Measurements from ENCODE around the gene RDH16. TPM values are rescaled to one million over a fixed set of nuclear protein-coding genes. Genes with fewer than 3 reads are reported as not detected.
"Not testable (repeated sequence)": the region's sequence is repeated elsewhere in the genome, so short reads cannot be mapped to it uniquely, and the experiment has no call there.

RDH16 gene
- total RNA-seq, 1 experiment from 2014 or later = 0.39 TPM

DNA sequence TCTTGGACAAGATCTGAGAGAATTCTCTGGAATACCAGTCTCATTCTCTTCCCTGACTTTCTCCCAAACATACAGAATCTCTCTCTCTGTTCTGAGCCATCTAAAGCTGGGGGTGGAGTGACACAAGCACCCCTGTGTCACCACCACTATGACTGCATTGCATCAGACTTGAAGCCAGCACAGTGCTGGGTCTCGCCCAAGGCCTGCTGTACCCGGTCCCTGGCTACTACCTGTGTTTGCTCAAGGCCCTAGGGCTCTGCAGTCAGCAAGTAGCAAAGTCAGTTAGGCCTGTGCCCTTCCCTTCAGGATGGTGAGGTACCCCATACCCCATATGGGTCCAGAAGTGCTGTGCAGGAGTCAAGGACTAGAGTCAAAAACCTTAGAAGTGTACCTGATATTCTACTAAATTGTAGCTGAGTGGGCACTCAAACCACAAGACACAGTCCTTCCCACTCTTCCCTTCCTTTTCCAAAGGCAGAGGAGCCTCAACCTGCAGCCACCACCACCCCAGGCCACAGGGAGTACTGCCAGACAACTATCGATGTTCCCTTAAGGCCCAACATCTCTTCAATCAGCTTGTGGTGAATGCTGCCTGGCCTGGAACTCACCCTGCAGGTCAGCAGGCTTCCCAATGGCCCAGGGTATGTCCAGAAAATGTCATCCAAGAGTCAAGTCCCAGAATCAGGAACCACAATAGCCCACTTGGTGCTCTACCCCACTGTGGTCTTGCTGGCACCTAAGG, 21.2 kb upstream of the RDH16 start:
- no peaks in the 10 kb centered on the region for H3K79me1 ChIP-seq (ENCODE audit: insufficient read depth, low read depth, low read length, poor library complexity, severe bottlenecking)
- H3K27me3 Mint-ChIP-seq (ENCODE audit: low read depth) = no peaks in the 10 kb centered on the region; the same call in 1 of the 2 replicates
- H4K20me1 ChIP-seq (ENCODE audit: control insufficient read depth, insufficient read depth, insufficient read length) = no peaks in the 10 kb centered on the region
- no peak overlapping the region for H3T11ph ChIP-seq (ENCODE audit: low read length)
- peaks cover 0 to 4% (median 0%) of the 10 kb centered on the region in 3 experiments; a peak in 2 of 7 replicates for H3K36me3 Mint-ChIP-seq (ENCODE audit: insufficient read depth in 1 of 3, low read depth in 3 of 3)
- H3K27ac ChIP-seq (ENCODE audit: insufficient read length, low read depth, low read length) = no peak overlapping the region
- H2BK5ac ChIP-seq (ENCODE audit: insufficient read length, low read length) = no peak overlapping the region
- H3K79me2 ChIP-seq (ENCODE audit: insufficient read depth, low read length) = no peaks in the 10 kb centered on the region
- H3K9me3 ChIP-seq (ENCODE audit: control insufficient read depth, low read depth, low read length) = no peaks in the 10 kb centered on the region
- H3K4me1 Mint-ChIP-seq = no peaks in the 10 kb centered on the region
- H4K5ac ChIP-seq (ENCODE audit: insufficient read length, low read depth, low read length) = no peak overlapping the region
- no peak overlapping the region; the same call in 1 of the 2 replicates for H3K14ac ChIP-seq (ENCODE audit: insufficient read depth, low read length)
- H3K56ac ChIP-seq (ENCODE audit: insufficient read length, low read depth, low read length) = no peak overlapping the region
- no peak overlapping the region for H3K23ac ChIP-seq (ENCODE audit: insufficient read length, low read depth, low read length)
- no peak overlapping the region for H4K91ac ChIP-seq (ENCODE audit: insufficient read length, low read depth, low read length)
- H3K4ac ChIP-seq (ENCODE audit: low read depth, low read length) = no peak overlapping the region
- no peak overlapping the region for H3K18ac ChIP-seq (ENCODE audit: insufficient read length, low read depth, low read length)
- TF ChIP-seq, protein P1, sequence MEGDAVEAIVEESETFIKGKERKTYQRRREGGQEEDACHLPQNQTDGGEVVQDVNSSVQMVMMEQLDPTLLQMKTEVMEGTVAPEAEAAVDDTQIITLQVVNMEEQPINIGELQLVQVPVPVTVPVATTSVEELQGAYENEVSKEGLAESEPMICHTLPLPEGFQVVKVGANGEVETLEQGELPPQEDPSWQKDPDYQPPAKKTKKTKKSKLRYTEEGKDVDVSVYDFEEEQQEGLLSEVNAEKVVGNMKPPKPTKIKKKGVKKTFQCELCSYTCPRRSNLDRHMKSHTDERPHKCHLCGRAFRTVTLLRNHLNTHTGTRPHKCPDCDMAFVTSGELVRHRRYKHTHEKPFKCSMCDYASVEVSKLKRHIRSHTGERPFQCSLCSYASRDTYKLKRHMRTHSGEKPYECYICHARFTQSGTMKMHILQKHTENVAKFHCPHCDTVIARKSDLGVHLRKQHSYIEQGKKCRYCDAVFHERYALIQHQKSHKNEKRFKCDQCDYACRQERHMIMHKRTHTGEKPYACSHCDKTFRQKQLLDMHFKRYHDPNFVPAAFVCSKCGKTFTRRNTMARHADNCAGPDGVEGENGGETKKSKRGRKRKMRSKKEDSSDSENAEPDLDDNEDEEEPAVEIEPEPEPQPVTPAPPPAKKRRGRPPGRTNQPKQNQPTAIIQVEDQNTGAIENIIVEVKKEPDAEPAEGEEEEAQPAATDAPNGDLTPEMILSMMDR (conservative IDR thresholded peaks at IDR 0.05) = no peak
- no peak overlapping the region for H2AK5ac ChIP-seq (ENCODE audit: insufficient read length, low read length)
- H3K23me2 ChIP-seq (ENCODE audit: insufficient read length, low read depth, low read length, poor library complexity, severe bottlenecking) = no peaks in the 10 kb centered on the region
- no peak overlapping the region for H3K9ac ChIP-seq (ENCODE audit: extremely low read depth, insufficient read length, low read length)
- DNase-seq = no peak
- H3K4me1 ChIP-seq (ENCODE audit: insufficient read depth, low read length) = no peaks in the 10 kb centered on the region
- H2BK20ac ChIP-seq (ENCODE audit: low read depth, low read length, poor library complexity, severe bottlenecking) = no peak overlapping the region
- H2BK15ac ChIP-seq (ENCODE audit: low read depth, low read length) = no peak overlapping the region
- H2BK120ac ChIP-seq (ENCODE audit: low read depth, low read length, poor library complexity, severe bottlenecking) = no peak overlapping the region
- WGBS (ENCODE audit: extremely low coverage, insufficient read length, low lambda C conversion rate) = no CpG with 5 or more reads among the region's 3 CpGs
- H3K4me2 ChIP-seq (ENCODE audit: insufficient read depth, insufficient read length, low read length) = no peak overlapping the region
- no peak overlapping the region for H2AFZ ChIP-seq (ENCODE audit: low read length)
- no peaks in the 10 kb centered on the region for H3K27me3 ChIP-seq (ENCODE audit: insufficient read depth, low read length)
- H3K4me3 Mint-ChIP-seq = no peak overlapping the region
- no peak overlapping the region for H4K8ac ChIP-seq (replicated peaks; ENCODE audit: insufficient read length, low read depth, low read length)
- H2BK12ac ChIP-seq (ENCODE audit: insufficient read length, low read depth, low read length) = no peak overlapping the region
- H3K27ac Mint-ChIP-seq = no peak overlapping the region
- H3K9me3 Mint-ChIP-seq = peaks cover 3 to 4% of the 10 kb centered on the region in 2 experiments; a peak in 3 of 5 replicates

DNA sequence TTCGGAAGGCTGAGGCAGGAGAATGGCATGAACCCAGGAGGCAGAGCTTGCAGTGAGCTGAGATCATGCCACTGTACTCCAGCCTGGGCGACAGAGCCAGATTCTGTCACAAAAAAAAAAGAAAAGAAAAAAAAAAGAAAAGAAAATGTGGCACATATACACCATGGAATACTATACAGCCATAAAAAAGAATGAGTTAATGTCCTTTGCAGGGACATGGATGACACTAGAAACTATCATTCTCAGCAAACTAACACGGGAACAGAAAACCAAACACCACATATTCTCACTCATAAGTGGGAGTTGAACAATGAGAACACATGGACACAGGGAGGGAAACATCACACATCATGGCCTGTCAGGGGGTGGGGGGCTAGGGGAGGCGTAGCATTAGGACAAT, 20.0 kb upstream of the RDH16 start:
- H3K18ac ChIP-seq (ENCODE audit: insufficient read length, low read depth, low read length); H3K27me3 ChIP-seq (ENCODE audit: insufficient read depth, low read length); H4K91ac ChIP-seq (ENCODE audit: insufficient read length, low read depth, low read length); H2AK5ac ChIP-seq (ENCODE audit: insufficient read length, low read length); H3K4me1 Mint-ChIP-seq; H3K14ac ChIP-seq (ENCODE audit: insufficient read depth, low read length); H3K36me3 Mint-ChIP-seq (ENCODE audit: insufficient read depth in 1 of 3, low read depth in 3 of 3); H3K4ac ChIP-seq (ENCODE audit: low read depth, low read length); H3K27ac Mint-ChIP-seq; H3K27me3 Mint-ChIP-seq (ENCODE audit: low read depth); DNase-seq; H2BK15ac ChIP-seq (ENCODE audit: low read depth, low read length); H3K4me1 ChIP-seq (ENCODE audit: insufficient read depth, low read length); H3K9ac ChIP-seq (ENCODE audit: extremely low read depth, insufficient read length, low read length); H2BK120ac ChIP-seq (ENCODE audit: low read depth, low read length, poor library complexity, severe bottlenecking); H4K8ac ChIP-seq (replicated peaks; ENCODE audit: insufficient read length, low read depth, low read length); H3K56ac ChIP-seq (ENCODE audit: insufficient read length, low read depth, low read length); H2BK20ac ChIP-seq (ENCODE audit: low read depth, low read length, poor library complexity, severe bottlenecking); H3K4me3 Mint-ChIP-seq; H3K23me2 ChIP-seq (ENCODE audit: insufficient read length, low read depth, low read length, poor library complexity, severe bottlenecking); H3T11ph ChIP-seq (ENCODE audit: low read length); H3K23ac ChIP-seq (ENCODE audit: insufficient read length, low read depth, low read length); H3K79me2 ChIP-seq (ENCODE audit: insufficient read depth, low read length); H4K20me1 ChIP-seq (ENCODE audit: control insufficient read depth, insufficient read depth, insufficient read length); H3K27ac ChIP-seq (ENCODE audit: insufficient read length, low read depth, low read length); H2BK5ac ChIP-seq (ENCODE audit: insufficient read length, low read length); H3K79me1 ChIP-seq (ENCODE audit: insufficient read depth, low read depth, low read length, poor library complexity, severe bottlenecking); H3K4me2 ChIP-seq (ENCODE audit: insufficient read depth, insufficient read length, low read length); H4K5ac ChIP-seq (ENCODE audit: insufficient read length, low read depth, low read length); H3K9me3 ChIP-seq (ENCODE audit: control insufficient read depth, low read depth, low read length); H3K9me3 Mint-ChIP-seq; H2BK12ac ChIP-seq (ENCODE audit: insufficient read length, low read depth, low read length); H2AFZ ChIP-seq (ENCODE audit: low read length): not testable (repeated sequence)
- WGBS (ENCODE audit: extremely low coverage, insufficient read length, low lambda C conversion rate) = no CpG with 5 or more reads among the region's 4 CpGs
